ENCODE data around the gene PRPF8. TPM values are rescaled to one million over a fixed set of nuclear protein-coding genes. Genes with fewer than 3 reads are reported as not detected.

Gene PRPF8
- total and polyA plus RNA-seq, 2 of the 8 experiments (the other 6 are each of a cell fraction or from before 2014, with no cell fraction given), result 329 to 337 TPM

GRCh38 chr17:1627982-1628855, 56.4 kb downstream of the PRPF8 start, which contains the start of gene SLC43A2 (continued):
- TF ChIP-seq E2F6 (IDR thresholded peaks at IDR 0.05) (peak; percentile 42), POLR2AphosphoS5 (IDR thresholded peaks at IDR 0.05; ENCODE audit: low read depth, low read length) (0 out of 2 replicates have a peak, but pooled peaks have one; percentile 39), MAX (IDR thresholded peaks at IDR 0.05) (peak; percentile 64), KDM4A (IDR thresholded peaks at IDR 0.05; ENCODE audit: low read depth, low read length, severe bottlenecking) (peak; percentile 89), SP1 (IDR thresholded peaks at IDR 0.05; ENCODE audit: low read depth, low read length) (peak; percentile 75), SRF (IDR thresholded peaks at IDR 0.05; ENCODE audit: low read depth, low read length) (no peak), TEAD4 (IDR thresholded peaks at IDR 0.05; ENCODE audit: low read depth, low read length) (no peak), CEBPB (IDR thresholded peaks at IDR 0.05; ENCODE audit: low read depth, low read length) (no peak), HDAC2 (IDR thresholded peaks at IDR 0.05; ENCODE audit: borderline replicate concordance in 1 of 2, low read depth in 2 of 2, low read length in 2 of 2) (peak in 1 of 2 experiments; percentile 49; a peak in 1 of 4 replicates), SAP30 (IDR thresholded peaks at IDR 0.05; ENCODE audit: insufficient read depth, insufficient replicate concordance, low read length) (peak; percentile 49), SIN3A (conservative IDR thresholded peaks at IDR 0.05 in 1 of 2, IDR thresholded peaks at IDR 0.05 in 1 of 2; ENCODE audit: low read depth in 1 of 2, low read length in 2 of 2) (peak; percentile 87 to 89; a peak in 3 of 4 replicates), CTBP2 (IDR thresholded peaks at IDR 0.05; ENCODE audit: borderline replicate concordance, insufficient read depth, insufficient read length, low read length) (no peak), CBX8 (IDR thresholded peaks at IDR 0.05; ENCODE audit: borderline replicate concordance, low read depth, low read length) (no peak), RBBP5 (IDR thresholded peaks at IDR 0.05; ENCODE audit: borderline replicate concordance, low read depth, low read length) (peak; percentile 61; the same call in 1 of the 2 replicates), JUND (IDR thresholded peaks at IDR 0.05; ENCODE audit: low read length) (no peak), CHD2 (IDR thresholded peaks at IDR 0.05; ENCODE audit: low read length) (peak; percentile 51; the same call in 1 of the 2 replicates), CREB1 (IDR thresholded peaks at IDR 0.05) (0 out of 2 replicates have a peak, but pooled peaks have one; percentile 26)
